ENCODE measurements around the gene OR2G3. TPM values are rescaled to one million over a fixed set of nuclear protein-coding genes. Genes with fewer than 3 reads are reported as not detected.

Gene OR2G3
- total and polyA plus RNA-seq, 11 donors, result not detected

DNA sequence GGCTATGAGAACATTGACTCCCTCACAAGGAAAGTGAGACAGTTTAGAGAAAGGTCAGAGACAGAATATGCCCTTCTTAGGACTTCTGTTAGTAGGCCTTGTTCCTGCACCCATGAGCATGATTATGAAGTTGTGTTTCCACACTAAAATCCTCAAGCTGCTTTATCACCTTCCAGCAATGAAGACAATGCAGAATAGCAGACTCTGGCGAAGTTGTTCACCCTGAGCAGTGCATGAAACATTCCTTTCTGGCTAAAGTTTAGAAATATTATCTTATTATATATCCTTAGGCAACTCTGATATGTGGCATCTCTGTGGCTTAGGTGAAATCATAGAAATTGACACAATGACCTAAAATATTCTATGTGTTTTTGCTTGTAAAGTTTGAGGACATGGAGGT, 31.1 kb upstream of the OR2G3 start:
- Histone ChIP-seq H3K27ac (no peak overlapping the region), H3K9me3 (peaks cover 0 to 4% (median 0%) of the 10 kb centered on the region in 12 donors), H3K4me3 (no peak overlapping the region), H3K36me3 (no peaks in the 10 kb centered on the region), H3K4me1 (no peaks in the 10 kb centered on the region), H3K27me3 (no peaks in the 10 kb centered on the region)
- no peak for TF ChIP-seq POLR2A (IDR thresholded peaks at IDR 0.05)
- TF ChIP-seq, protein P1, sequence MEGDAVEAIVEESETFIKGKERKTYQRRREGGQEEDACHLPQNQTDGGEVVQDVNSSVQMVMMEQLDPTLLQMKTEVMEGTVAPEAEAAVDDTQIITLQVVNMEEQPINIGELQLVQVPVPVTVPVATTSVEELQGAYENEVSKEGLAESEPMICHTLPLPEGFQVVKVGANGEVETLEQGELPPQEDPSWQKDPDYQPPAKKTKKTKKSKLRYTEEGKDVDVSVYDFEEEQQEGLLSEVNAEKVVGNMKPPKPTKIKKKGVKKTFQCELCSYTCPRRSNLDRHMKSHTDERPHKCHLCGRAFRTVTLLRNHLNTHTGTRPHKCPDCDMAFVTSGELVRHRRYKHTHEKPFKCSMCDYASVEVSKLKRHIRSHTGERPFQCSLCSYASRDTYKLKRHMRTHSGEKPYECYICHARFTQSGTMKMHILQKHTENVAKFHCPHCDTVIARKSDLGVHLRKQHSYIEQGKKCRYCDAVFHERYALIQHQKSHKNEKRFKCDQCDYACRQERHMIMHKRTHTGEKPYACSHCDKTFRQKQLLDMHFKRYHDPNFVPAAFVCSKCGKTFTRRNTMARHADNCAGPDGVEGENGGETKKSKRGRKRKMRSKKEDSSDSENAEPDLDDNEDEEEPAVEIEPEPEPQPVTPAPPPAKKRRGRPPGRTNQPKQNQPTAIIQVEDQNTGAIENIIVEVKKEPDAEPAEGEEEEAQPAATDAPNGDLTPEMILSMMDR (IDR thresholded peaks at IDR 0.05), result no peak
- DNase-seq, result no peak
- 35 to 59% (median 47%) methylated on average over 1 of the region's 1 CpG for WGBS, 4 donors
- ATAC-seq, result no peak
- intact Hi-C loops (cut with DNase I), result no loop called here

DNA sequence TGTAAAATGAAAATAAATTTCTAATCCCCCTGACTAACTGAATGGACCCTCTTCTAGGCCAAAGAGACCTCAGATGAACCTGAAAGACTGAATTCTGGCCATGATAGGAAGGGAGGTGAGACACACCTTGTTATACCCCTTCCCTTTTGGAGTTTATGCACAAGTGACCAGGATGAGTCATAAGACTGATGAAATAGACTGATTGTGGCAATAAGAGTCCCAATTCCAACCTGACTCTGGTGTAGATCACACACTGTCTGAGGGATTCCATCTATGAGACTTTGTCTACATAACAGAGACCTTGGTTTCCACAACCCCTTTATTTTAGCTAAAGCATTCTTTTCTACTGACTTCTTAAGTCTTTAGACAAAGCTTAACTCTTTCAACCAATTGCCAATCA, 30.7 kb upstream of the OR2G3 start:
- Histone ChIP-seq H3K36me3 (no peaks in the 10 kb centered on the region), H3K27ac (no peak overlapping the region), H3K4me3 (no peak overlapping the region), H3K4me1 (no peaks in the 10 kb centered on the region), H3K9me3 (peaks cover 0 to 4% (median 0%) of the 10 kb centered on the region in 12 donors), H3K27me3 (no peaks in the 10 kb centered on the region)
- intact Hi-C loops (cut with DNase I), result no loop called here
- DNase-seq (no peak), ATAC-seq (no peak)
- no peak for TF ChIP-seq POLR2A (IDR thresholded peaks at IDR 0.05)
- TF ChIP-seq, protein P1 (IDR thresholded peaks at IDR 0.05), result no peak

DNA sequence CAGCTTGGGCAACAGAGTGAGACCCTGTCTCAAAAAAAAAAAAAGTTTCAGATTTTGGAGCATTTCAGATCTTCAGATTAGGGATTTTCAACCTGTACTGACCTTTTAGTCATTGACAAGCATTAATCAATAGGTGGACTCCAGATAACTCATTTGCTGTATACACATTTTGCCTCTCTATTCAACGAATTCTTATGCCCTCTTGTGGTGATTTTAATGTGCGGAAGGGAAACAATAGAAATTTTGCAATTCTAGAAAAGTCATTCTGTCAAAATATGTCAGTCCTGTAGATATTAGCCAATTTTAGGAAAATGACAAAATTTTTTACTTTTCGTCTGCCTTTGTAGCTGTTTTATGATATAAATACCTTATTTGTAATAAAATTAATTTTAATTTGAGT, 28.9 kb upstream of the OR2G3 start:
- Histone ChIP-seq H3K4me1 (no peaks in the 10 kb centered on the region), H3K9me3 (no peaks in the 10 kb centered on the region), H3K36me3 (no peaks in the 10 kb centered on the region), H3K27me3 (no peaks in the 10 kb centered on the region), H3K27ac (no peak overlapping the region), H3K4me3 (no peak overlapping the region)
- ATAC-seq (no peak), DNase-seq (no peak)
- 47 to 55% (median 52%) methylated on average over 3 of the region's 3 CpGs for WGBS, 4 donors
- intact Hi-C loops (cut with DNase I), result no loop called here
- TF ChIP-seq POLR2A (IDR thresholded peaks at IDR 0.05), result no peak
- TF ChIP-seq, protein P1 (IDR thresholded peaks at IDR 0.05), result peak in 3 of 12 donors; percentile 10 to 22 (median 16)

DNA sequence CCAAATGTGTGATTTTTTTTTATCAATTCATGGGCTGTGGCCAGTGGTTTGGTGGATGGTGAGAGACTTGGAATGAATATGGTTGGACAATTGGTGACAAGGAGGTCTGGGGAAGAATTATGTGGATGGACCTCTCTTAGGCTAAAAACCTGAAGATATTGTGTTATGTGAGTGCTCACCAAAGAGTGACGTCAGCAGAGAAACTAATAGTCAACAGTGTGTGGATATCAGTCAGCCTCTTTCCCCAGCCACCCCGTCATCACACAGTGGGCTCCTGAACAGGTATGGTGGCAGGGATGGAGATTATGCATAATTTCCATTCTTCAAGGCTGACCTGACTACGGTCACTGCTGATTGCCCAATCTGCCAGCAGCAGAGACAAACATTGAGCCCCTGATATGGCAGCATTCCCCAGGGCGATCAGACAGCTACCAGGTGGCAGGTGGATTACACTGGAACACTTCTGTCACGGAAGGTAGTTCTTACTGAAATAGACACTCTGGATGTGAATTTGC, 26.4 kb upstream of the OR2G3 start:
- TF ChIP-seq, protein P1 (IDR thresholded peaks at IDR 0.05), result no peak
- TF ChIP-seq POLR2A (IDR thresholded peaks at IDR 0.05), result no peak
- 72 to 83% (median 78%) methylated on average over 5 of the region's 5 CpGs for WGBS, 4 donors
- Histone ChIP-seq H3K36me3 (no peaks in the 10 kb centered on the region), H3K9me3 (no peaks in the 10 kb centered on the region), H3K4me3 (no peak overlapping the region), H3K4me1 (no peaks in the 10 kb centered on the region), H3K27me3 (no peaks in the 10 kb centered on the region), H3K27ac (no peak overlapping the region)
- DNase-seq, result no peak
- intact Hi-C loops (cut with DNase I), result no loop called here
- no peak for ATAC-seq

All from heart left ventricle (tissue), 16 donors.